Immature natural killer cell (primary cell): ENCODE data around the gene ANKS1B. TPM values are rescaled to one million over a fixed set of nuclear protein-coding genes. Genes with fewer than 3 reads are reported as not detected.

Experiments used
- DNase-seq, 3 donors: peaks; one replicate each; pipeline ENCODE4 v3.0.0; 2022; ENCODE audit warnings: mixed read lengths in 1 of 3
- H3K27ac Mint-ChIP-seq, 6 donors: one replicate each; pipeline ENCODE4 v1.8.0; 2020; ENCODE audit warnings: mixed read lengths in 6 of 6, mild to moderate bottlenecking in 5 of 6, inconsistent platforms in 4 of 6, moderate library complexity in 3 of 6
- H3K27me3 Mint-ChIP-seq, 3 donors: one replicate each; pipeline ENCODE4 v1.8.0; 2020 to 2021; ENCODE audit warnings: low read depth in 3 of 3, mild to moderate bottlenecking in 3 of 3, mixed read lengths in 3 of 3, moderate library complexity in 3 of 3, inconsistent platforms in 1 of 3
- H3K36me3 Mint-ChIP-seq, 3 donors: one replicate each; pipeline ENCODE4 v1.8.0; 2020; ENCODE audit warnings: mixed read lengths in 3 of 3, inconsistent platforms in 2 of 3, mild to moderate bottlenecking in 2 of 3
- H3K4me1 Mint-ChIP-seq, 2 donors: one replicate each; pipeline ENCODE4 v1.8.0; 2020; ENCODE audit warnings: inconsistent platforms in 2 of 2, mild to moderate bottlenecking in 2 of 2, mixed read lengths in 2 of 2, moderate library complexity in 1 of 2
- H3K4me3 Mint-ChIP-seq, 5 donors: one replicate each; pipeline ENCODE4 v1.8.0; 2020; ENCODE audit warnings: mild to moderate bottlenecking in 5 of 5, mixed read lengths in 5 of 5, inconsistent platforms in 3 of 5, moderate library complexity in 3 of 5
- H3K9me3 Mint-ChIP-seq, 6 donors: one replicate each; pipeline ENCODE4 v1.8.0; 2020; ENCODE audit warnings: mild to moderate bottlenecking in 6 of 6, mixed read lengths in 6 of 6, inconsistent platforms in 4 of 6, moderate library complexity in 3 of 6
- polyA plus RNA-seq, 3 donors: library from polyadenylated mRNA; unstranded; fragments of 300-500 nt; fragmentation: Illumina TruSeq; gene quantifications; one replicate each; pipeline ENCODE4 v1.2.3, GENCODE V29; 2021

The ANKS1B gene
- polyA plus RNA-seq, 3 donors from 2014 or later: not detected

- DNase-seq: no peak
- no peaks in the 10 kb centered on the region for H3K4me1 Mint-ChIP-seq
- peaks cover 6 to 43% (median 25%) of the 10 kb centered on the region in 6 donors for H3K9me3 Mint-ChIP-seq
- no peaks in the 10 kb centered on the region for H3K36me3 Mint-ChIP-seq
- no peak overlapping the region for H3K27ac Mint-ChIP-seq
- no peak overlapping the region for H3K4me3 Mint-ChIP-seq
- H3K27me3 Mint-ChIP-seq: no peaks in the 10 kb centered on the region
These were observed 539.8 kb downstream of the ANKS1B start for GRCh38 chr12:99444859-99445316.

GRCh38 chr12:99442758-99443157 lies 542.0 kb downstream of the ANKS1B start:
- H3K9me3 Mint-ChIP-seq: peaks cover 6 to 38% (median 30%) of the 10 kb centered on the region in 6 donors
- no peak for DNase-seq

GRCh38 chr12:99439399-99439798 lies 545.3 kb downstream of the ANKS1B start:
- H3K27me3 Mint-ChIP-seq: peaks cover 0 to 1% (median 0%) of the 10 kb centered on the region in 3 donors
- no peak overlapping the region for H3K27ac Mint-ChIP-seq
- no peaks in the 10 kb centered on the region for H3K4me1 Mint-ChIP-seq
- H3K9me3 Mint-ChIP-seq: peaks cover 7 to 31% (median 19%) of the 10 kb centered on the region in 6 donors
- H3K4me3 Mint-ChIP-seq: no peak overlapping the region
- H3K36me3 Mint-ChIP-seq: no peaks in the 10 kb centered on the region
- DNase-seq: no peak

More at GRCh38 chr12:99442758-99443157, 542.0 kb downstream of the ANKS1B start:
- Mint-ChIP-seq H3K27me3 (peaks cover 0 to 1% (median 0%) of the 10 kb centered on the region in 3 donors), H3K4me3 (no peak overlapping the region), H3K27ac (no peak overlapping the region), H3K4me1 (no peaks in the 10 kb centered on the region), H3K36me3 (no peaks in the 10 kb centered on the region)

- H3K4me1 Mint-ChIP-seq: no peaks in the 10 kb centered on the region
- H3K9me3 Mint-ChIP-seq: peaks cover 7 to 36% (median 16%) of the 10 kb centered on the region in 6 donors
- H3K27ac Mint-ChIP-seq: no peak overlapping the region
- no peaks in the 10 kb centered on the region for H3K36me3 Mint-ChIP-seq
- H3K4me3 Mint-ChIP-seq: no peak overlapping the region
- no peak for DNase-seq
- H3K27me3 Mint-ChIP-seq: peaks cover 0 to 1% (median 0%) of the 10 kb centered on the region in 3 donors
These were observed 548.2 kb downstream of the ANKS1B start for GRCh38 chr12:99436584-99436983.

GRCh38 chr12:99435095-99435791 lies 549.5 kb downstream of the ANKS1B start:
- no peak overlapping the region for H3K27ac Mint-ChIP-seq
- no peaks in the 10 kb centered on the region for H3K4me1 Mint-ChIP-seq
- peaks cover 9 to 38% (median 14%) of the 10 kb centered on the region in 6 donors for H3K9me3 Mint-ChIP-seq
- peaks cover 0 to 1% (median 0%) of the 10 kb centered on the region in 3 donors for H3K27me3 Mint-ChIP-seq
- no peak for DNase-seq
- no peak overlapping the region for H3K4me3 Mint-ChIP-seq
- no peaks in the 10 kb centered on the region for H3K36me3 Mint-ChIP-seq

GRCh38 chr12:99433155-99433554 lies 551.6 kb downstream of the ANKS1B start:
- Mint-ChIP-seq H3K4me1 (no peaks in the 10 kb centered on the region), H3K4me3 (no peak overlapping the region), H3K9me3 (peaks cover 9 to 27% (median 14%) of the 10 kb centered on the region in 6 donors), H3K27ac (no peak overlapping the region), H3K27me3 (no peaks in the 10 kb centered on the region), H3K36me3 (no peaks in the 10 kb centered on the region)
- DNase-seq: no peak

GRCh38 chr12:99431203-99431602 lies 553.5 kb downstream of the ANKS1B start:
- H3K4me3 Mint-ChIP-seq: no peak overlapping the region
- peaks cover 14 to 29% (median 20%) of the 10 kb centered on the region in 6 donors for H3K9me3 Mint-ChIP-seq
- no peaks in the 10 kb centered on the region for H3K27me3 Mint-ChIP-seq
- H3K4me1 Mint-ChIP-seq: no peaks in the 10 kb centered on the region
- no peaks in the 10 kb centered on the region for H3K36me3 Mint-ChIP-seq
- no peak overlapping the region for H3K27ac Mint-ChIP-seq
- no peak for DNase-seq

- Mint-ChIP-seq H3K27me3 (no peaks in the 10 kb centered on the region), H3K27ac (no peak overlapping the region), H3K4me1 (no peaks in the 10 kb centered on the region), H3K4me3 (no peak overlapping the region), H3K9me3 (peaks cover 16 to 32% (median 19%) of the 10 kb centered on the region in 6 donors), H3K36me3 (peaks cover 0 to 4% (median 0%) of the 10 kb centered on the region in 3 donors)
- no peak for DNase-seq
These were observed 557.6 kb downstream of the ANKS1B start for GRCh38 chr12:99427104-99427503.

GRCh38 chr12:99418379-99418778 lies 566.4 kb downstream of the ANKS1B start:
- no peak for DNase-seq
- no peaks in the 10 kb centered on the region for H3K4me1 Mint-ChIP-seq

GRCh38 chr12:99413751-99414150 lies 571.0 kb downstream of the ANKS1B start:
- Mint-ChIP-seq H3K36me3 (no peaks in the 10 kb centered on the region), H3K27me3 (no peaks in the 10 kb centered on the region), H3K4me3 (no peak overlapping the region), H3K27ac (no peak overlapping the region), H3K9me3 (peaks cover 10 to 40% (median 22%) of the 10 kb centered on the region in 6 donors), H3K4me1 (no peaks in the 10 kb centered on the region)
- no peak for DNase-seq

More at GRCh38 chr12:99418379-99418778, 566.4 kb downstream of the ANKS1B start:
- Mint-ChIP-seq H3K27ac (no peak overlapping the region), H3K4me3 (no peak overlapping the region), H3K27me3 (peaks cover 0 to 2% (median 0%) of the 10 kb centered on the region in 3 donors), H3K9me3 (peaks cover 20 to 41% (median 33%) of the 10 kb centered on the region in 6 donors), H3K36me3 (peaks cover 0 to 4% (median 0%) of the 10 kb centered on the region in 3 donors)

- Mint-ChIP-seq H3K4me1 (no peaks in the 10 kb centered on the region), H3K4me3 (no peak overlapping the region), H3K27me3 (peaks cover 0 to 2% (median 0%) of the 10 kb centered on the region in 3 donors), H3K27ac (no peak overlapping the region), H3K9me3 (peaks cover 0 to 7% (median 3%) of the 10 kb centered on the region in 6 donors), H3K36me3 (no peaks in the 10 kb centered on the region)
- no peak for DNase-seq
These were observed 591.0 kb downstream of the ANKS1B start for GRCh38 chr12:99393763-99394162.

GRCh38 chr12:99392091-99392850 lies 592.5 kb downstream of the ANKS1B start:
- Mint-ChIP-seq H3K27me3 (peaks cover 0 to 2% (median 0%) of the 10 kb centered on the region in 3 donors), H3K4me1 (no peaks in the 10 kb centered on the region), H3K9me3 (peaks cover 0 to 12% (median 3%) of the 10 kb centered on the region in 6 donors), H3K36me3 (no peaks in the 10 kb centered on the region), H3K4me3 (no peak overlapping the region), H3K27ac (no peak overlapping the region)
- no peak for DNase-seq

GRCh38 chr12:99390707-99391106 lies 594.0 kb downstream of the ANKS1B start:
- Mint-ChIP-seq H3K9me3 (peaks cover 0 to 12% (median 6%) of the 10 kb centered on the region in 6 donors), H3K27me3 (peaks cover 0 to 2% (median 0%) of the 10 kb centered on the region in 3 donors), H3K4me1 (no peaks in the 10 kb centered on the region), H3K4me3 (no peak overlapping the region), H3K27ac (no peak overlapping the region), H3K36me3 (no peaks in the 10 kb centered on the region)
- DNase-seq: no peak

GRCh38 chr12:99389751-99390150 lies 595.0 kb downstream of the ANKS1B start:
- no peak for DNase-seq
- Mint-ChIP-seq H3K4me3 (no peak overlapping the region), H3K27me3 (peaks cover 0 to 2% (median 0%) of the 10 kb centered on the region in 3 donors), H3K36me3 (no peaks in the 10 kb centered on the region), H3K9me3 (peaks cover 0 to 12% (median 6%) of the 10 kb centered on the region in 6 donors), H3K27ac (no peak overlapping the region), H3K4me1 (no peaks in the 10 kb centered on the region)
